ENCODE measurements around the gene ZC3H4.

DNA sequence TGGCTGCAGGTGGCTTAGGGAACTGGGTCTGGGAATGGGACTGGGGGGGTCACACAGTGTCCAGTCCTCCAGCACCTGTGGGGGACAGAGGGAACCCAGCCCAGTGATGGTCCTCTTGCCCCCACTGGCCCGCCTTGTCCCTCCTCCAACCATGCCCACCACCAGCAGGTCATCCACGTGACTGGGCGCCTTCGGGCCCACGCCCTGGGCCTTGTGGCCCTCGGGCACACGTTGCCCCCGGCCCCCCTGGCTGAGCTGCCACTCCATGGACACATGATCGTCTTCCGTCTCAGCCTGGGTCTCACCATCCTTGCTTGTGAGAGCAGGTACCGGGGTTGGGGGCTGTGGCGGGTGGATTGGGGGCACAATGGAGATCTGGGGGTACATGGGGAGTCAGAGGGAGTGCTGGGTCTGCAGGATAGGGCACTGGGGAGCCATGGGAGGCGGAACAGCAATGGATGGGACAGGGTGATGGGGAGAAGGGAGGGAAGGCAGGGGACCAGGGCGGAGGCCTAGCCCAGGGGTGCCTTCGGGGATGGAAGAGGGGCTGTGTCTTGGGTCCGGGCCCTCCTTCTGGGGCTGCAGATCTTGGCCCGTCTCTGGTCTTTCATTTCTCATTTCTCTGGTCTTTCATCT is 74.2 kb downstream of the ZC3H4 start:
- TF ChIP-seq POLR2A (IDR thresholded peaks at IDR 0.05; ENCODE audit: extremely low read depth, insufficient read length) = no peak
- TF ChIP-seq, protein P1, sequence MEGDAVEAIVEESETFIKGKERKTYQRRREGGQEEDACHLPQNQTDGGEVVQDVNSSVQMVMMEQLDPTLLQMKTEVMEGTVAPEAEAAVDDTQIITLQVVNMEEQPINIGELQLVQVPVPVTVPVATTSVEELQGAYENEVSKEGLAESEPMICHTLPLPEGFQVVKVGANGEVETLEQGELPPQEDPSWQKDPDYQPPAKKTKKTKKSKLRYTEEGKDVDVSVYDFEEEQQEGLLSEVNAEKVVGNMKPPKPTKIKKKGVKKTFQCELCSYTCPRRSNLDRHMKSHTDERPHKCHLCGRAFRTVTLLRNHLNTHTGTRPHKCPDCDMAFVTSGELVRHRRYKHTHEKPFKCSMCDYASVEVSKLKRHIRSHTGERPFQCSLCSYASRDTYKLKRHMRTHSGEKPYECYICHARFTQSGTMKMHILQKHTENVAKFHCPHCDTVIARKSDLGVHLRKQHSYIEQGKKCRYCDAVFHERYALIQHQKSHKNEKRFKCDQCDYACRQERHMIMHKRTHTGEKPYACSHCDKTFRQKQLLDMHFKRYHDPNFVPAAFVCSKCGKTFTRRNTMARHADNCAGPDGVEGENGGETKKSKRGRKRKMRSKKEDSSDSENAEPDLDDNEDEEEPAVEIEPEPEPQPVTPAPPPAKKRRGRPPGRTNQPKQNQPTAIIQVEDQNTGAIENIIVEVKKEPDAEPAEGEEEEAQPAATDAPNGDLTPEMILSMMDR (IDR thresholded peaks at IDR 0.05; ENCODE audit: low read depth, low read length) = no peak

All from NB4 (cell line).